ENCODE data around the gene COL18A1. TPM values are rescaled to one million over a fixed set of nuclear protein-coding genes. Genes with fewer than 3 reads are reported as not detected.

Gene COL18A1
- total RNA-seq, 8 experiments from 2014 or later: 1.6 to 341 (median 7.1) TPM

GRCh38 chr21:45551783-45552695, 147.1 kb downstream of the COL18A1 start:
- WGBS, 10 experiments: 0 to 94% (median 70%) methylated on average over 1 to 9 of the region's 35 CpGs; no CpG with 5 or more reads in 4 of the 10 experiments
- no peak overlapping the region for H3K4me3 ChIP-seq
- peak in 3 of 8 experiments; percentile 41 to 57 (median 54) for ATAC-seq (replicated peaks in 6 of 8)
- no peak overlapping the region for H3K27ac ChIP-seq
- H3K4me1 ChIP-seq (replicated peaks in 1 of 2): peaks cover 15 to 21% of the 10 kb centered on the region in 2 donors
- in situ Hi-C loops (cut with MboI; ENCODE audit: low pct_unique_long_range_greater_than_20kb in 2 of 9, low sequenced_read_pairs in 9 of 9, unreplicated experiment in 9 of 9): loop anchor here in 8 of 9 experiments (25.0 kb wide), 2 partner anchors 260 to 285 kb away; no protein-coding TSS in a partner anchor

GRCh38 chr21:45552696-45553391, 147.9 kb downstream of the COL18A1 start:
- in situ Hi-C loops (cut with MboI; ENCODE audit: low pct_unique_long_range_greater_than_20kb in 2 of 9, low sequenced_read_pairs in 9 of 9, unreplicated experiment in 9 of 9): loop anchor here in 8 of 9 experiments (25.0 kb wide), 2 partner anchors 259 to 284 kb away; no protein-coding TSS in a partner anchor
- Histone ChIP-seq H3K4me3 (peak overlapping the region in 1 of 5 donors; percentile 8), H3K27ac (no peak overlapping the region), H3K4me1 (replicated peaks in 1 of 2) (peaks cover 15 to 22% of the 10 kb centered on the region in 2 donors)
- ATAC-seq (replicated peaks in 6 of 8): no peak
- WGBS, 10 experiments: 73 to 90% (median 80%) methylated on average over 1 to 5 of the region's 29 CpGs; no CpG with 5 or more reads in 4 of the 10 experiments

GRCh38 chr21:45554477-45555175, 149.7 kb downstream of the COL18A1 start:
- peak; percentile 12 to 49 (median 34) for ATAC-seq (replicated peaks in 6 of 8)
- peak overlapping the region; percentile 21 to 43 (median 29) for H3K4me3 ChIP-seq
- peak overlapping the region in 1 of 2 donors; percentile 33 for H3K27ac ChIP-seq
- WGBS, 10 experiments: 0 to 49% (median 3%) methylated on average over 1 to 16 of the region's 53 CpGs; no CpG with 5 or more reads in 2 of the 10 experiments
- H3K4me1 ChIP-seq (replicated peaks in 1 of 2): peaks cover 15 to 22% of the 10 kb centered on the region in 2 donors
- in situ Hi-C loops (cut with MboI; ENCODE audit: low pct_unique_long_range_greater_than_20kb in 2 of 9, low sequenced_read_pairs in 9 of 9, unreplicated experiment in 9 of 9): loop anchor here in 8 of 9 experiments (25.0 kb wide), 2 partner anchors 258 to 283 kb away; no protein-coding TSS in a partner anchor

- peak overlapping the region; percentile 21 to 45 (median 36) for H3K4me3 ChIP-seq
- no peak for ATAC-seq (replicated peaks in 6 of 8)
- in situ Hi-C loops (cut with MboI; ENCODE audit: low pct_unique_long_range_greater_than_20kb in 2 of 9, low sequenced_read_pairs in 9 of 9, unreplicated experiment in 9 of 9): loop anchor here in 8 of 9 experiments (25.0 kb wide), 2 partner anchors 257 to 282 kb away; no protein-coding TSS in a partner anchor
- peak overlapping the region; percentile 81 to 97 for H3K27ac ChIP-seq
- no CpG with 5 or more reads among the region's 34 CpGs for WGBS, 10 experiments
- peaks cover 10 to 19% of the 10 kb centered on the region in 2 donors for H3K4me1 ChIP-seq (replicated peaks in 1 of 2)
Observed at GRCh38 chr21:45555251-45555556, 150.2 kb downstream of the COL18A1 start.

- Histone ChIP-seq H3K27ac (peak overlapping the region; percentile 81 to 97), H3K4me3 (peak overlapping the region; percentile 21 to 45 (median 36)), H3K4me1 (replicated peaks in 1 of 2) (peaks cover 5 to 14% of the 10 kb centered on the region in 2 donors)
- peak; percentile 58 to 90 (median 82) for ATAC-seq (replicated peaks in 6 of 8)
- WGBS, 10 experiments: 0 to 38% (median 13%) methylated on average over 4 to 26 of the region's 62 CpGs; no CpG with 5 or more reads in 6 of the 10 experiments
- in situ Hi-C loops (cut with MboI; ENCODE audit: low pct_unique_long_range_greater_than_20kb in 2 of 9, low sequenced_read_pairs in 9 of 9, unreplicated experiment in 9 of 9): loop anchor here in 8 of 9 experiments (25.0 kb wide), 2 partner anchors 257 to 282 kb away; no protein-coding TSS in a partner anchor
Observed at GRCh38 chr21:45555557-45556301, 150.8 kb downstream of the COL18A1 start.

DNA sequence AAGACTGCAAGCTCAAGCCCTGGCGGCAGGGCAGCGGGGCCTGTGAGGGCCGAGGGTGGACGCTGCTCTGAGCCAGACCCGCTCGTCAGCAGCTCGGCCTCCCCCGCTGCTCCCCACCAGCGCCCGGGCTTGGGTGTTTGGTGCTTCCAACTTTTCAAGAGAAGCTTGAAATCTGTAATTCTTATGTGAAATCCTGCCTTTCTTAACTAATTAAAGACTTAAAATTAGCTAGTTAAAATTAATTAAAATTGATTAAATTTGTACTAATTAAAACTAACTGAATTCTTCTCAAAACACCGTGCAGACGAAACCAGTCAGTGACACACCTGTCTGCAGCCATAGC, 151.3 kb downstream of the COL18A1 start:
- 36 to 100% (median 61%) methylated on average over 1 to 6 of the region's 12 CpGs; no CpG with 5 or more reads in 5 of the 10 experiments for WGBS, 10 experiments
- H3K4me1 ChIP-seq (replicated peaks in 1 of 2): peaks cover 5 to 14% of the 10 kb centered on the region in 2 donors
- peak overlapping the region; percentile 81 to 97 for H3K27ac ChIP-seq
- peak overlapping the region; percentile 21 to 45 (median 36) for H3K4me3 ChIP-seq
- in situ Hi-C loops (cut with MboI; ENCODE audit: low pct_unique_long_range_greater_than_20kb in 2 of 9, low sequenced_read_pairs in 9 of 9, unreplicated experiment in 9 of 9): loop anchor here in 8 of 9 experiments (25.0 kb wide), 2 partner anchors 256 to 281 kb away; no protein-coding TSS in a partner anchor
- no peak for ATAC-seq (replicated peaks in 6 of 8)

DNA sequence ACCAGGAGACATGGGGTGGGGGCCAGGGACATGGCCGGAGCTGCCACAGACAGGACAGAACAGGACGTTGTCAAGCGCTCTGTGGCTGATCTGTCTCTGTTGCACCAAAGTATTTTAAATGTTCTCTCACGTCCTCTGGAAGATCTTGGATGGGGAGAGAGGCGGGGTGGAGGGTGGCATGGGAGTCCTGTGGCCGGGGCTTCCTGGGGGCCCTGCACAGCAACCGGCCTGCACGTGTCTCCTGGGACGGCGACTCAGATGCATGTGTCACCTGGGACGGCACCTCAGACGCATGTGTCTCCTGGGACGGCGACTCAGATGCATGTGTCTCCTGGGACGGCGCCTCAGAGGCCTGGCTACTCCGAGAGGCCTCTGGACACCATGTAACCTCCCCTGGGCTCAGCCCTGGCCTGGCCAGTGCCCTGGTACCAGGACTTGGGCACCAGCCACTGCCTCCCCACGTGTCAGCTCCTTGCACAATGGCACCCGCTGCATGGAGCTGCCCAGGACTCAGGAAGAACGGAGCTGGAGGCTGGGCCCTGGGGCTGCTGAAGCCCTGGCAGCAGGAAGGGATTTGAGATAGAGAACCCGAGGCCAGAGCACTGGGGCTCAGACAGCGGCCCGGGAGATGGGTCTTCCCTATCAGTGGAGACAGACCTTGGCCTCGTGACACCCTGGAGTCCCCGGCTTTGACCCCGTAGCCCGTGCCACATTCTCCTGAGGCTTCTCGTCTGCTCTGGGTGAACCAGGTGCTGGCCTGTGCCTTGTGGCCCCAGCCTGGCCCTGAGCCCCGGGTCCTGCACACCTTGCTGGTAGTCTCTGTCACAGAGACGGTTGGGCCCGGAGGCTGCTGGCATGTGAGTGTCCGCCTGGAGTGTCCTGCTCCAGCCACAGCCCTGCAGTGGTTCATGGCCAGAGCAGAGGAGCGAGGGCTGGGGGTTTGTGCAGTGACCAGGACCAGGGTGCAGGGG, 152.0 kb downstream of the COL18A1 start:
- Histone ChIP-seq H3K4me3 (peak overlapping the region in 1 of 5 donors; percentile 36), H3K4me1 (replicated peaks in 1 of 2) (peaks cover 5 to 14% of the 10 kb centered on the region in 2 donors), H3K27ac (peak overlapping the region in 1 of 2 donors; percentile 97)
- ATAC-seq (replicated peaks in 6 of 8): no peak
- 40 to 100% (median 94%) methylated on average over 1 to 11 of the region's 33 CpGs; no CpG with 5 or more reads in 3 of the 10 experiments for WGBS, 10 experiments
- in situ Hi-C loops (cut with MboI; ENCODE audit: low pct_unique_long_range_greater_than_20kb in 2 of 9, low sequenced_read_pairs in 9 of 9, unreplicated experiment in 9 of 9): loop anchor here in 8 of 9 experiments (25.0 kb wide), 2 partner anchors 255 to 280 kb away; no protein-coding TSS in a partner anchor

DNA sequence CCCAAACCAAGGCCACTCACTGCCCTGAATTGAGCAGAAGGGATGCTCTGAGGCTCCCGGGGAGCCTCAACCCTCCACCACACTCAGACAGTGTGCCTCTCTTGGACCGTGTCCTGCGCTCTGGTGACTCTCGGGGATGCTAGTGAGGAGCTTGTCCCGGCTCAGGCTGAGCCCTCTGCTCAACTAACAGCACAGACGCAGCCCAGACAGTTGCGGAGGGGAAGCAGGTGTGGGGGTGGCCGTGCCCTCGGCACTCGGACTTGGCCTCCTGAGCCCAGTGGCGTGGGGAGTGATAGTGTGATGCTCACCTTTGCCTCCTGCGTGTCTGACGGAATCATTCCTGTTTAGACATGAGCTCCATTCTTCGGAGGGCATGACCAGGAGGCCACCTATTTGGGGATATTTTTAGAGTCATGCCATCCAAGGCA, 152.7 kb downstream of the COL18A1 start:
- peaks cover 5 to 14% of the 10 kb centered on the region in 2 donors for H3K4me1 ChIP-seq (replicated peaks in 1 of 2)
- no peak overlapping the region for H3K27ac ChIP-seq
- in situ Hi-C loops (cut with MboI; ENCODE audit: low pct_unique_long_range_greater_than_20kb in 2 of 9, low sequenced_read_pairs in 9 of 9, unreplicated experiment in 9 of 9): loop anchor here in 8 of 9 experiments (25.0 kb wide), 2 partner anchors 255 to 280 kb away; no protein-coding TSS in a partner anchor
- ATAC-seq (replicated peaks in 6 of 8): no peak
- 94 to 100% methylated on average over 3 to 9 of the region's 14 CpGs; no CpG with 5 or more reads in 8 of the 10 experiments for WGBS, 10 experiments
- H3K4me3 ChIP-seq: no peak overlapping the region

DNA sequence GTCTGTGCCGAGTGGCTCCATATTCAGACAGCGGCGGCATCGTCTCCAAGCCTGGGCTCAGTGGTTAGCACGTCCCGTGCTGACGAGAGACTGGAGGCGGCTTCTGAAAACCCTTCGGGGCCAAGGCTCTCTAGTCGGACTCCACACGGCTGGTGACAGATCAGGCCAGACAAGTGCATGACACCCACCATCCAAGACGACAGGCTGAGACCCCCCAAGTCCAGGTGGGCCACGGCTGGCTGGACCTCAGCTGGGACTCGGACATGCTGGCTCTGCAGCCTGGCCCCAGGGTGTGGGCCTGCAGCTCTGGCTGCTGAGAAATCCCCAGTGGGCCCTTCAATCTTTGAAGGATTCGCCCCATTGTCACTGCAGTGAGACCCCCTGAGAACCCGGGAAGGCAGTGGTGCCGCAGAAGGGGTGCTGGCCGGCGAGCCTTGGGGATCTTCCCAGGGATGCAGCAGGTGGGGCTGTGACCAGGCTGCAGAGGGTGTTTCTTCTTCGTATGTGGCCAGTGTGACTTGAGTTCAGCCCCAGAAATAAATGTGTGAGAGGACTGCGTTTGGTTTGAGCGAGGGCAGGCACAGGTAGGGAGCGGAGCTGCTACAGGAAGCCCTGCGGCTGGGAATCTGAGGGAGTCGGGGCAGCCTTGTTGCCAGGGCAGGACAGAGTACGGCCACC, 153.2 kb downstream of the COL18A1 start:
- Histone ChIP-seq H3K4me3 (no peak overlapping the region), H3K27ac (no peak overlapping the region), H3K4me1 (replicated peaks in 1 of 2) (peaks cover 5 to 14% of the 10 kb centered on the region in 2 donors)
- 67 to 100% (median 87%) methylated on average over 2 to 10 of the region's 26 CpGs; no CpG with 5 or more reads in 4 of the 10 experiments for WGBS, 10 experiments
- in situ Hi-C loops (cut with MboI; ENCODE audit: low pct_unique_long_range_greater_than_20kb in 2 of 9, low sequenced_read_pairs in 9 of 9, unreplicated experiment in 9 of 9): loop anchor here in 8 of 9 experiments (25.0 kb wide), 2 partner anchors 254 to 279 kb away; no protein-coding TSS in a partner anchor
- no peak for ATAC-seq (replicated peaks in 6 of 8)
